Activated CD8-positive, alpha-beta T cell treated with anti-CD3 and anti-CD28 coated beads, Interleukin-2, amount 10 ng/mL, durations not matched to agents 7 days and 5 days (primary cell): ENCODE measurements around the gene MRPL55. TPM values are rescaled to one million over a fixed set of nuclear protein-coding genes. Genes with fewer than 3 reads are reported as not detected.

Experiments used
- ATAC-seq: fragments of 150-1000 bp; cut with Tn5 transposase; one replicate; pipeline ENCODE4 v1.10.0; 2021; ENCODE audit warnings: moderate library complexity
- CTCF ChIA-PET: fragments of 350-600 bp; sonication (Branson Sonifier 250); formaldehyde crosslinking; loops from one replicate; lab custom pipeline; 2021; ENCODE audit warnings: antibody characterized with exemption; lab: Charles Lee
- POLR2A ChIA-PET: fragments of 350-600 bp; sonication (Branson Sonifier 250); formaldehyde crosslinking; loops from one replicate; lab custom pipeline; 2021; ENCODE audit warnings: antibody characterized with exemption; lab: Charles Lee
- DNase-seq: peaks from one replicate; pipeline ENCODE4 v3.0.0-alpha.2; 2020
- H3K27ac Mint-ChIP-seq: one replicate; pipeline ENCODE4 v1.8.0; 2021; ENCODE audit warnings: mild to moderate bottlenecking, mixed read lengths
- H3K27me3 Mint-ChIP-seq: one replicate; pipeline ENCODE4 v1.8.0; 2021; ENCODE audit warnings: low read depth, mixed read lengths
- H3K36me3 Mint-ChIP-seq: one replicate; pipeline ENCODE4 v1.8.0; 2021; ENCODE audit warnings: low read depth, mixed read lengths
- H3K4me1 Mint-ChIP-seq: one replicate; pipeline ENCODE4 v1.8.0; 2021; ENCODE audit warnings: low read depth, mixed read lengths
- H3K4me3 Mint-ChIP-seq: one replicate; pipeline ENCODE4 v1.8.0; 2021; ENCODE audit warnings: mild to moderate bottlenecking, mixed read lengths
- H3K9me3 Mint-ChIP-seq: one replicate; pipeline ENCODE4 v1.8.0; 2022; ENCODE audit warnings: mixed read lengths; ENCODE audit not compliant: insufficient read depth
- total RNA-seq, 2 experiments: library from RNA; stranded (reverse); gene quantifications; one replicate each; pipeline ENCODE4 v1.2.3, GENCODE V29; 2021

Gene MRPL55
- total RNA-seq, 2 experiments from 2014 or later, result 51.1 to 60.7 TPM

DNA sequence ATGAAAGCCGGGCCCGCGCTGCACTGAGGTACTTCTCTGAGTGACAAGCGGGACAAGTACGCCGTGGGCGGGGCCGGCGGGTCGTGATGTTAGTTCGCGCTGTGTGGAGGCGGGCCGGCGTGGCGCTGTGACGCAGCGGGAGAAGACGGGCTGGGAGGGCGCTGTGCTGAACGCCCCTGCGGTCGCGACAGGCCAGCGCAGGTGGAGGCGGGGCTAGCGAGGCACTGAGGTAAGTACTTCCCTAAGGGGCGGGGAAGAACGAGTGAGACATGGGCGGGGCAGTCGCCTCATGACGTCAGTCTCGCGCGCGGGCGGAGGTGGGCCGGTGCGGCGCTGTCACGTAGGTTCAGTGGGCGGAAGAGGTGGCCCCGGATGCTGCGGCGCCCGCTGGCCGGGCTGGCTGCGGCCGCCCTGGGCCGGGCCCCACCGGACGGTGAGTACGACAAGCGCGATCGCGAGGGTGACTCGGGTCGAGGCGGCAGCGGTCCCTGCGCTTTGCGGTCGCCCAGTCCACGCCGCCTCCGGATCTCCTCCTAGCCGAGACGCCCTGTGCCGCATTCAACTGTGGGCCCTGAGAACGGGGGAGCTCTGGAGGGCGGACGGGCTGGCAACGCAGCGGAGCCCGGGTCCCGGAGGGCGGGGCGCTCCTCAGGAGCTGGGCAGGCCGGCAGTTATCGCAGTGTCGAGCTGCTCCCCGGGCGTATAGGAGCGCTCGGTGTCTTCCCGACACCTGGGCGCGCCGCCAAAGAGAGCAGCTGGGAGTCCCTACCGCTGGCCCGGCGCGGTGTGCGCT lies 31.0 kb upstream of the MRPL55 start, which contains the start of gene GUK1:
GUK1 (plus strand) TSS at position 349 of the 793 bp plus-strand sequence; CDS start at position 373, 24 bp downstream.
- Mint-ChIP-seq H3K27ac (peak within 1 kb of the TSS; percentile 99), H3K4me3 (peak within 1 kb of the TSS; percentile 100), H3K9me3 (no peaks in the 10 kb centered on the region), H3K27me3 (peaks cover 8% of the 10 kb centered on the region), H3K36me3 (peaks cover 32% of the 10 kb centered on the region), H3K4me1 (peaks cover 42% of the 10 kb centered on the region)
- peak; percentile 100 for DNase-seq
- CTCF ChIA-PET, result interaction anchor here (1.1 to 5.6 kb wide), 3 partner anchors 9 to 27 kb away, joined by 7 to 29 read pairs (median 7); partner anchors contain the start of gene IBA57
- ATAC-seq, result peak; percentile 91
- POLR2A ChIA-PET, result interaction anchor here (0.6 to 6.1 kb wide), 12 partner anchors 9 to 325 kb away, joined by 3 to 38 read pairs (median 4); partner anchors contain the start of genes ARF1 and IBA57

DNA sequence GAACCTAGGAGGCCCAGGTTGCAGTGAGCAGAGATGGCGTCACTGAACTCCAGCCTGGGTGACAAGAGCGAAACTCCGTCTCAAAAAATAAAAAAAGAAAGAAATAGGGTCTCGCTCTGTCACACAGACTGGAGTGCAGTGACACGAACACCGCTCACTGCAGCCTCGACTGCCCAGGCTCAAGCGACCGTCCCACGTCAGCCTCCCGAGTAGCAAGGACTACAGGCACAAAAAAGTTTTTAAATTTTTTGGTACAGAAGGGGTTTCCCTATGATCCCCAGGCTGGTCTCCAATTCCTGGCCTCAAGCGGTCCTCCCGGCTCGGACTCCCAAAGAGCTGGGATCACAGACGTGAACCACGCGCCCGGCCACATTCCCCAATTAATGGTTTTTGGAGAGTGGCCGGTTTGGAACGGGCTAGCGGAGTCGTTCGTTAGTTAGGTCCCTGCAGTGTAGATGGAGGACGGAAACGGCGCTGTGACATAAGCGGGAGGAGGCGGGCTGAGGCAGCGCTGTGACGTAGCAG lies 30.4 kb upstream of the MRPL55 start:
- Mint-ChIP-seq H3K27me3 (peaks cover 12% of the 10 kb centered on the region), H3K36me3 (peaks cover 32% of the 10 kb centered on the region), H3K27ac (peak overlapping the region; percentile 99), H3K9me3 (no peaks in the 10 kb centered on the region), H3K4me1 (peaks cover 42% of the 10 kb centered on the region), H3K4me3 (peak overlapping the region; percentile 100)
- no peak for DNase-seq
- ChIA-PET POLR2A (interaction anchor here (0.7 to 6.1 kb wide), 3 partner anchors 27 to 57 kb away, joined by 3 to 36 read pairs (median 9); partner anchors contain the start of genes ARF1 and IBA57), CTCF (interaction anchor here (5.6 kb wide), 1 partner anchor 28 kb away, joined by 29 read pairs; the partner anchor contains the start of gene IBA57)
- no peak for ATAC-seq

DNA sequence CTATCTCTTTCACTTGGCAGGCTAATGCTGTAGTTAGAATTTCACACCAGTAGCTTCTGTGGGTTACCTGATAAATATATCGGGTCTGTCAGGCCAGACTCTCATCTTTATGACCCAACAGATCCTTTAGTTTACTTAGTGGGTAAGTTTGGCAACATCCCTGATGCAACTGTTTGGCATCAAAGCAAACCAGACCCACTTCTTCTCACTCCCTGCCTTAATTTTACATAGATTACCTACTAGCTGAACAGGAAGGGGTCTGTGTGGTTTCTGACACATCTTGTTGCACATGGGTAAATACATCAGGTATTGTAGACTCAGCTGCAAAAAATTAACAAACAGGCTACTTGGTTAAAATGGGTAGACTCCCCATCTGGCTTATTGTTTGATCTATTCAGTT lies 27.8 kb upstream of the MRPL55 start:
- H3K4me3 Mint-ChIP-seq, result no peak overlapping the region
- no peaks in the 10 kb centered on the region for H3K9me3 Mint-ChIP-seq
- POLR2A ChIA-PET, result interaction anchor here (0.7 to 2.8 kb wide), 10 partner anchors 20 to 327 kb away, joined by 3 to 15 read pairs (median 4); partner anchors contain the start of genes ARF1, IBA57, MRPL55 and TRIM11
- peaks cover 11% of the 10 kb centered on the region for H3K36me3 Mint-ChIP-seq
- ATAC-seq (no peak), DNase-seq (peak; percentile 42)
- H3K27ac Mint-ChIP-seq, result peak overlapping the region; percentile 5
- CTCF ChIA-PET, result interaction anchor here (0.6 to 5.6 kb wide), 8 partner anchors 15 to 364 kb away, joined by 3 to 29 read pairs (median 4); partner anchors contain the start of genes IBA57 and MRPL55
- H3K4me1 Mint-ChIP-seq, result peaks cover 17% of the 10 kb centered on the region
- peaks cover 12% of the 10 kb centered on the region for H3K27me3 Mint-ChIP-seq

DNA sequence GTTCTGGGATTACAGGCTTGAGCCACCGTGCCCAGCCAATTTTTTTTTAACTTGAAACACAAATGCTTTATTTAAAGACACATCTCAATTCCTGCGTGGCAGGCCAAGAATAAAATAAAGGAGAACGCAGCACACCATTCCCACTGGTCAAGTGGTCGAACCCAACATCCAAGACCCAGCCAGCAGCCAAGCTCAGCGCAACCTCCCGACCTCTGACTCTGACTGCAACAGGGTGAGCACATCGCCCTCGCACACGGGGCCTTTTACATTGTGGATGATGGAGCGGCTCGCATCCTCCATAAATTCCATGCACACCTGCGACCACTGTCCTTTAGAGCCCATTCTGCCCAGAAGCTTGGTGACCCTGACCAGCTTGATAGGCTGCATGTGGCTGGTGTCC lies 25.5 kb upstream of the MRPL55 start:
- Mint-ChIP-seq H3K27me3 (peaks cover 12% of the 10 kb centered on the region), H3K4me1 (peaks cover 24% of the 10 kb centered on the region), H3K27ac (no peak overlapping the region), H3K9me3 (no peaks in the 10 kb centered on the region), H3K36me3 (no peaks in the 10 kb centered on the region), H3K4me3 (no peak overlapping the region)
- DNase-seq (no peak), ATAC-seq (no peak)
- ChIA-PET POLR2A (interaction anchor here (0.6 to 1.4 kb wide), 2 partner anchors 32 to 795 kb away, joined by 3 read pairs; no protein-coding TSS in a partner anchor), CTCF (interaction anchor here (1.2 kb wide), 1 partner anchor 13 kb away, joined by 3 read pairs; no protein-coding TSS in a partner anchor)

DNA sequence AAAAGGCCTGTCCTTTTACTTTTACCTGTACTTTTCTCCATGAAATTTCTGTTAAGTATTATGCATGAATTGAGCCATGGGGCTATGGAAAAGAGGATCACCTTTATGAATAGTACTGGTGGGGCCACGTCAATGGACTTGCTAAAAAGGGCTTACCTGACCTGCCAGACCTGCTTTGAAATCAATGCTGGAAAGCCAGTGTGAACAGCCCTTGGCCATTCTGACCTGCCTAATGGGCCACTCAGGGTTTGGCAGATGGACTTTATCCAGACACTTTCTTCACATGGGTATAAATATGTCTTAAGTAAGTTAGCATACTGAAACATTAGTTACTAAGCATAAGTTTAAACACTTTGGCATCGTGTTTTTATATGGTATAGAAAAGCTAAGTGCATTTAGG lies 22.7 kb upstream of the MRPL55 start:
- DNase-seq (no peak), ATAC-seq (no peak)
- Mint-ChIP-seq H3K4me1 (peaks cover 15% of the 10 kb centered on the region), H3K36me3 (no peaks in the 10 kb centered on the region), H3K27ac (no peak overlapping the region), H3K27me3 (peaks cover 24% of the 10 kb centered on the region), H3K9me3 (no peaks in the 10 kb centered on the region), H3K4me3 (no peak overlapping the region)
- ChIA-PET POLR2A (no interaction called here), CTCF (interaction anchor here (2.9 to 3.8 kb wide), 3 partner anchors 10 to 133 kb away, joined by 13 to 48 read pairs (median 25); partner anchors contain the start of gene IBA57)

DNA sequence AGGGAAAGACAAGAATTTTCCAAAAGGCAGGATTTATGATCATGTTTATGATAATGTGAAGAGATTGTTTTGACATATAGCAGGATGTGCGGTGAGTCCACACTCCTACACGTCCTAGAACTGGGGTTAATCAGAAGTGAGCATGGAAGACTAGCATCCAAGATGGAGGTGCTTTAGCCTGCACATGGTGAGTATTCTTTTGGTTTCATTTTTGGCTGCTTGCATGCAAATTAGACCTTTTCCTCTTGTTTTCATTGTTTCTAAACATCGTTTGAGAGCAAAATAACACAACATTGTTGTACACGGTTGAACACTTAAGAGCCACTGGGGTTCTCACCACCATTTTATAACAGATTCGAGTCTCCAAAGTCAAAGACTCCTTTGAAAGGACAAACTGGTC lies 16.1 kb upstream of the MRPL55 start:
- H3K4me1 Mint-ChIP-seq, result peaks cover 10% of the 10 kb centered on the region
- peaks cover 20% of the 10 kb centered on the region for H3K27me3 Mint-ChIP-seq
- peaks cover 6% of the 10 kb centered on the region for H3K36me3 Mint-ChIP-seq
- DNase-seq (no peak), ATAC-seq (no peak)
- H3K9me3 Mint-ChIP-seq, result peaks cover 10% of the 10 kb centered on the region
- ChIA-PET CTCF (interaction anchor here (1.4 kb wide), 1 partner anchor 42 kb away, joined by 4 read pairs; no protein-coding TSS in a partner anchor), POLR2A (no interaction called here)
- H3K27ac Mint-ChIP-seq, result no peak overlapping the region
- no peak overlapping the region for H3K4me3 Mint-ChIP-seq

DNA sequence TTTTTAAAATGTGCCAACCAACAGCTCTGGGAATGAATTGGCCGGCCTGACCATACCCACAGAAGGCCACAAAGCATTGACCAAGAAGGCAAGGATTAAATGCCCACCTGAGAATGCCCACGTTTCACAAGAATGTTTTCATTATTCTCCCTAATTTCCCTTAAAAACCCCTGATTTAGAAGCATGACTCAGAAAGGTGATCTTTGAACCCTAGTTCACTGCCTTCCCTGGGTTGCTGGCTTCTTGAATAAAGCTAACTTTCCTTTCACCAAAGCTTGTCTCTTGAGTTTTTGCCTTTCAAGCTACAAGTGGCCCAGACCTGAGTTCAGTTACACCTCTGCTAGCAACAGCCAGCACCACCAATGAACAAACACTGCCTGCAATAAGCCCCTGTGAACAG lies 14.4 kb upstream of the MRPL55 start:
- Mint-ChIP-seq H3K4me1 (peaks cover 10% of the 10 kb centered on the region), H3K9me3 (peaks cover 10% of the 10 kb centered on the region), H3K27me3 (peaks cover 20% of the 10 kb centered on the region), H3K4me3 (no peak overlapping the region), H3K36me3 (peaks cover 6% of the 10 kb centered on the region), H3K27ac (no peak overlapping the region)
- DNase-seq (no peak), ATAC-seq (no peak)
- CTCF ChIA-PET, result interaction anchor here (1.5 to 3.4 kb wide), 3 partner anchors 8 to 43 kb away, joined by 4 to 25 read pairs (median 8); partner anchors contain the start of gene IBA57
- POLR2A ChIA-PET, result interaction anchor here (0.9 kb wide), 1 partner anchor 49 kb away, joined by 3 read pairs; no protein-coding TSS in a partner anchor

DNA sequence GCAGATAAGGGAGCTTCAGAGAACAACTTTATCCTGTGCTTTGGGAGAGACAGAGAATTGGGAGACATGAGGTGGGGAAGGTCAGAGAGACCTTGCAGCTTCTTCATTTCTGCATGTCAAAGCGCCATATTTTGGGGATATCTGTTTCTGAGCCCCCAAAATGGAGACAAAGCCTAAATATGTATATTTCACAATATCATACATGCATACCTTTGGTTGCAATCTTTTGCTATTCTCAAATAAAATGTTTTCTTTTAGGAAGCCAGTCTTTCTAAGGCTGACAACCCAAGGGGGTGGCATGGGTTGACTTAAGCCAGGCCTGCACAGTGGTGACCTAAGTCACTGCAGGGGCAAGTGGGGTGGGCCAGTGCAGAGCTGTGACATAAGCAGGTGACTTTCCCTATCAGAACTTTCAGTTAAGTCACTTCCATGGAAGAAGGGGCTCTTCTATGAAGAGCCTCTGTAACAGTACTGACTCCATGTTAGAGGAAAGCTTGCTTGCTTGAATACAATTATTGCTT lies 13.9 kb upstream of the MRPL55 start:
- Mint-ChIP-seq H3K27me3 (peaks cover 15% of the 10 kb centered on the region), H3K9me3 (peaks cover 14% of the 10 kb centered on the region), H3K27ac (no peak overlapping the region), H3K36me3 (peaks cover 9% of the 10 kb centered on the region), H3K4me3 (no peak overlapping the region), H3K4me1 (peaks cover 10% of the 10 kb centered on the region)
- DNase-seq, result no peak
- ChIA-PET CTCF (interaction anchor here (1.2 to 3.4 kb wide), 4 partner anchors 9 to 43 kb away, joined by 3 to 25 read pairs (median 6); partner anchors contain the start of gene IBA57), POLR2A (interaction anchor here (0.9 kb wide), 1 partner anchor 49 kb away, joined by 3 read pairs; no protein-coding TSS in a partner anchor)
- ATAC-seq, result no peak

DNA sequence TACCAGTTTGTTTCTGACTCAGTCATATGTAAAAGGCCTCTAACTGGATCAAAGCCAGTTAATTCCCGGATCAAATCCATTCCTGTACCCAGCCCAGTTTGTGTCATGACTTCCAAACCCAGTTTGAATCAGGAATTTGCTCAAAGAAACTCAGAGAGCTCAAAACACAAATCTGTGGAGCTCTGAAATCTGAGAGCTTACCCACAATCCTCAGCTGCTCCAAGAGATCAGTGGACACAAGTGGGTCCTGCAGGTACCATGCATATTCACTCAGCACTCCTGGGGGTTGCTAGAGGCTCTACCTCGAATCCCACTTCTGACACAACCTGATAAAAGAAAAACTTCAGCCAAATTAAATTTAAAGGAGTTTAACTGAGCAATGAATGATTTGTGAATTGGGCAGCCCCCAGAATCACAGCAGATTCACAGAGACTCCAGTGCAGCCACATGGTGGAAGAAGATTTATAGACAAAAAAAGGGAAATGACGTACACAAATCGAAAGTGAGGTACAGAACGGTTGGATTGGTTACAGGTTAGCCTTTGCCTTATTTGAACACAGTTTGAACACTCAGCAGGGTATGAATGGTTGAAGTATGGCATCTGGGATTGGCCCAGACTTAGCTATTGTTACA lies 11.9 kb upstream of the MRPL55 start:
- peak overlapping the region; percentile 38 for H3K4me3 Mint-ChIP-seq

DNA sequence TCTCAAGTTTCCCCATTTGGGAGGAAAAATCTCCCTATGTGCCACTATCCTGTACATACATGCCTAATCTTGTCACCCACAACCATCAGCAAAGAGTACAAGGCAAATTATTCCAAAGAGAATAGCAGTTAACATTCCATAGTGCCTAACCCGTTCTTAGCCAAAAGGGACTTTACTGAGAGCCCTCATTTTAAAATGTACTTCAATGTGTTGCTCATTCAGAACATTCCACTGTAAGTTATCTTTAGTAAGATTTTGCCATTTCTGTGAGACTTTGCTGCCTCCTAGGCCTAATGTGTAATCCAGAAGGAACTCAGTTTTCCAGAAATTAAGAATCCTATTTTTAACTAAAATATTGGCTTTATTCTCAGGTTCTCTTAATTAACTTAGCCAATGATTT lies 11.3 kb upstream of the MRPL55 start:
- ChIA-PET CTCF (interaction anchor here (0.8 to 3.4 kb wide), 2 partner anchors 11 to 121 kb away, joined by 3 to 25 read pairs; no protein-coding TSS in a partner anchor), POLR2A (interaction anchor here (1.1 kb wide), 1 partner anchor 15 kb away, joined by 3 read pairs; no protein-coding TSS in a partner anchor)
- Mint-ChIP-seq H3K9me3 (peaks cover 20% of the 10 kb centered on the region), H3K4me1 (peaks cover 9% of the 10 kb centered on the region), H3K27me3 (peaks cover 7% of the 10 kb centered on the region), H3K36me3 (peaks cover 15% of the 10 kb centered on the region), H3K27ac (no peak overlapping the region), H3K4me3 (peak overlapping the region; percentile 1)
- DNase-seq (no peak), ATAC-seq (no peak)

More for the DNA sequence above, 11.9 kb upstream of the MRPL55 start:
- ChIA-PET CTCF (interaction anchor here (0.8 to 3.4 kb wide), 3 partner anchors 11 to 121 kb away, joined by 3 to 25 read pairs (median 3); no protein-coding TSS in a partner anchor), POLR2A (no interaction called here)
- ATAC-seq (peak; percentile 36), DNase-seq (no peak)
- Mint-ChIP-seq H3K4me1 (peaks cover 10% of the 10 kb centered on the region), H3K9me3 (peaks cover 20% of the 10 kb centered on the region), H3K36me3 (peaks cover 15% of the 10 kb centered on the region), H3K27me3 (peaks cover 7% of the 10 kb centered on the region), H3K27ac (peak overlapping the region; percentile 75)
